Esophagus squamous epithelium (tissue), 4 donors: ENCODE measurements around the gene PLEKHA7.

Experiments
- CTCF ChIP-seq, 6 experiments: fragments of 450-650 bp in 4 of 6; fragments of 200-600 bp in 2 of 6; sonication (generic) in 2 of 6; IDR thresholded peaks; one replicate each; pipeline ENCODE4 v1.5.1; 2016 to 2019; ENCODE audit warnings: antibody characterized with exemption in 6 of 6, mild to moderate bottlenecking in 4 of 6, moderate library complexity in 4 of 6
- POLR2A ChIP-seq, 4 donors: fragments of 450-650 bp; IDR thresholded peaks; one replicate each; pipeline ENCODE4 v1.6.1; 2017; ENCODE audit warnings: antibody characterized with exemption in 4 of 4, mild to moderate bottlenecking in 4 of 4, moderate library complexity in 3 of 4

DNA sequence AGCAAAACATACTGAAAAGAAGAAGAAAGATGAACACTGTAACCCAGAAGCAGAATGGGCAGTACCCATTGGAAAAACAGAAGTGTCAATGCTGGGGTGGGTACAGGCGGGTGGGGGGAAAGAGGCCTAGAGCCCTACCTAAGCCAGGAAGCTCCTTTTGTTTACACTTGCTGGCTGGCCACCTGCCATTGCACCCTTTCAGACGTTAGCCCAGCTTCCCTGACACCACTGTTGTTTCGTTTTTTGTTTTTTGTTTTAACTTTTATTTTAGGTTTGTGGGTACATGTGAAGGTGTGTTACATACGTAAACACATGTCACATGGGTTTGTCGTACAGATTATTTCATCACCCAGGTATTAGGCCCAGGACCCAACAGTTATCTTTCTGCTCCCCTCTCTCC, 55.4 kb downstream of the PLEKHA7 start:
- no peak for TF ChIP-seq POLR2A (IDR thresholded peaks at IDR 0.05)
- no peak for TF ChIP-seq CTCF (IDR thresholded peaks at IDR 0.05)
